GM18868 (cell line): Measurements from ENCODE around the gene RARB.

Experiments used
- ATAC-seq: cut with Tn5 transposase; IDR thresholded peaks from one replicate; pipeline ENCODE4 v1.9.1; 2021; ENCODE audit warnings: mild to moderate bottlenecking, moderate library complexity; ENCODE audit not compliant: unreplicated experiment

Gene RARB

DNA sequence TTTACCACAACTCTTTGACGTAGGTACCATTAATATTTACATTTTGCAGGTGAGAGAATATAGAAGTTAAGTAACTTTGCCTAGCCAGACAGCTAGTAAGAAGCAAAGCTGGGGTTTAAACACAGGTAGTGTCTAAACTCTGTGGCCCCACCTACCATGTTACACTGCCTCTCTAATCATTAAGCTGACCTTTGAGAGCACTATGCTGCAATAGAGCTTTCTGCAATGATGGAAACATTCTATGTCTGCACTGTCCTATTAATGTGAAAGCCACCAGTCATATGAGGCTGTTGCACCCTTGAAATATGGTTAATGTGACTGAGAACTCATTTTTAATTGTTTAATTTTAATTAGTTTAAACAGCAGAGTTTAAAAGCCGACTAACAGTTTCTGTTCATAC lies 6.3 kb upstream of the RARB start:
- no peak for ATAC-seq

GRCh38 chr3:25423780-25424588 lies 4.1 kb upstream of the RARB start:
- peak; percentile 45 for ATAC-seq

DNA sequence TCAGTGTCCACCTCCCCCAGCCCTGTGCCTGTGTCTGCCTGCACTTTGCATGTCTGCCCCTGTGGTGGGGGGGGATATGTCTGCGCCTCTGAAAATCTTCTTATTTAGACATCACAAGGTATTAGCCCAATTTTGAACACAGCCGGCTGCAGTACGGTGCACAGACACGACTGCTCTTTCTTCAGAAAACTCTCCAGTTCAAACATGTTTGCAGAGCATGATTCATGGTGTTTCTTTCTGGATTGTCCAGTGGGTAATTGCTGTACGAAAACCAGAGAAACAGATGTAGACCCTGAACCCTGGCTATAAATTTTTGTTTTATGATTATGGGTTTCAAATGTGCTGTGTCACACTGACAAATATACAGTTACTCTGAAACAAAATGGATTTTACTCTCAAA lies 3.4 kb upstream of the RARB start:
- no peak for ATAC-seq

DNA sequence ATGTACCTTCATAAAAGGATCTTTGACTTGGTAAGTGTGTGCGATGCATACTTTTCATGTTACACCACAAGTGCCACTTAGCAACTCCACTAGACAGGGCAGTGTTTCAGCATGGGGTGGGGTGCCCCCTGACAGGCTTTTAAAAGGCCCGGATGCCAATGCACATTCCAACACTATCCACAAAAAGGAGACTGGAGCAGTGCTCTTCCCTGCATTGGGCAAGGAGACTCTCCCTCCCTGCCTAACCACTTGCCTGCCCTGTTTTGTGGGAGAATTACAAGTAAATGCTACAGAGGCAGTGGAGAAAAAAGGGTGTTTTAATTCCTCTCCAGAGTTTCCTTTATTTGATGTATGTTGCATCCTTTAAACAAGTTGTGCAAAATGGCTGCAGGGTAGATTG lies 1.7 kb upstream of the RARB start:
- no peak for ATAC-seq

- no peak for ATAC-seq
Observed at GRCh38 chr3:25427155-25427554, 908 bp upstream of the RARB start.

GRCh38 chr3:25427563-25427941 lies 511 bp upstream of the RARB start:
- ATAC-seq, result no peak

GRCh38 chr3:25428789-25429335 lies 799 bp downstream of the RARB start:
- ATAC-seq, result no peak

GRCh38 chr3:25429361-25430286 lies 1.6 kb downstream of the RARB start:
- no peak for ATAC-seq

DNA sequence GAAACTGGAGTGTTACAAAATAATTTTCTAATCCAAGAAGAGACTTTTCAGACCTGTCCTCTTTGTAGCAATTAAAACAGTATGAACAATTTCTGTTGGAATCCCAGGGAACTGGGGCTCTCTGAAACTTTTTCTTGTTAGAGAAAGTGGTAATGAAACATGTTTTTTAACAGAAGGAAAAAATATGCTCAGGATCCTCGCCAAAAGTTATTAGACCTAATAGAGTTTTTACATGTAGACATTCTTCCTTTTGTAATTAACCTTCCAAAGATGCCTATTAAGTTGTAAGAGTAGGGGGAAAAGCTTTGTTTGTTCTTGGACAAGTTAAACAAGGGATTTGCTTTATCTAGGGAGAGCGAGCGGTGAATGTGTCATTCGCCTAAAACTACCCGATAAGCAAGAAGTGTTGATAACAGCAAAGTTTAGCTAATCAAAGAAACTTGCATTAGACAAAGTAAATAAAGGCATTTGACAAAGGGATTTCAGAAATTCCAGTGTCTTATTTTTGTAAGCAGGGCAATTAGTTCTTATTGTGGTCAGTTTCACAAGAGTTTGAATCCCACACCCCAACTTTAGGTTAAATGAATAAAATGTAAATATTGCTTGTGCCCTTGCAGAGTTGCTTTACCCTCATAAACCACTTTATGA lies 2.3 kb downstream of the RARB start:
- ATAC-seq, result no peak

GRCh38 chr3:25430935-25431770 lies 3.1 kb downstream of the RARB start:
- no peak for ATAC-seq

DNA sequence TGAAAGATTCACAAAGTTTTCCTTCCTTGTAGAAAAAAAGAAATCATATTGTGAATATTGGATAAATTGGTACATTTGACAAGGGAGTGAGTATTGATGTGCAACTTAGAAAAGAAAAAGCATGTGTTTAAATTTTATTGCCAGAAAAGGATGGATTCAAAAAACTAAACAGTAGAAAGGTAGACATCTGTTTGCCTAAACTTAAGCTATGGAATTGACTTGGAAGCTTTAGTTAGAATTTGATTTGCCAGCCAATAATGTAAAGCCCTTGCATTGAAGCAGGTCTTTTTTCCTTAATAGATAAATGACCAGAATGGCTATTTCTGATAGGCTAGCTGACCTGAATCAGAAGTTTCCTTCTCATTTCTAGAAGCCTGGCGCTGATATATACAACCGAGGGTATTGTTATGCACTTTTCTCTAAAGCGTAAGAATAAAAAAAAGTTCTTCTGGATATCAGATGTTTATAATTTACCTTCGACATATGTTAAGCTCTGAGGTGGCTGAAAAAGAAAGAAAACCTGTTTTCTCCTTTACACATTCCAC lies 4.2 kb downstream of the RARB start:
- no peak for ATAC-seq

DNA sequence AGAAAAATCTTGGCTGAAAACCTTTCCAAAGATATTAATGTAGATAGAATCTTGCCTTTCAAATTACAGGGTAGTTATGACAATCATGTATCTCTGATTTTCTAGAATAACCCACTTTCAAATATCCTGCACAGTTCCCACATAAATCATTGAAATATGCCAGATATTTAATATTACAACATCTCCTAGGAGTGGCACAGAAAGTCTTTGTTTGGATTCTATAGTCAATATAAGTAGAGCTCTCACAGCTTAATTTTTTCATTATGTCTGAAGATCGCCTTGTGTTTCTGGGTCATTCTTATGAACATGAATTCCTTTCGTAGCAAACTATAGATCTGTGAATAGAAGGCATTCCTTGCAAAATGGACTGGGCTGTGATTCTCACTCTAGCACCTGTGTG lies 5.0 kb downstream of the RARB start:
- ATAC-seq, result no peak

- no peak for ATAC-seq
Observed at GRCh38 chr3:25433868-25434267, 5.8 kb downstream of the RARB start.

DNA sequence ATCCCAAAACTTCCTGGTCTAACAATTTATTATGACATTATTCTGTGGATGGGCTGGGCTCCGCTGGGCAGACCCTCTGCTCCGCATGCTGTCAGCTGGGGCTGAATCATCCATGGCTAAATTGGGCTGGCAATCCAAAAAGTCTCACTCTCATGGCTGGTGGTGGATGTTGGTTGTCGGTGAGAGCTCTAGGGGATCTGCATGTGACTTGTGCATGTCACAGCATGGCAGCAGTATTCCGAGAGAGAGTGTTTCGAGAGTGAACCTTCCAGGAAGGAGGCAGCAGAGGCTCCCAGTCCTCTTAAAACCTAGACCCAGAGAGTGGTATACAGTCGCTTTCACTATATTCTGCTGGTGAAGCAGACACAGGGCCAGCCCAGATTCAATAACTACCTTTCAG lies 9.9 kb downstream of the RARB start:
- ATAC-seq, result no peak

DNA sequence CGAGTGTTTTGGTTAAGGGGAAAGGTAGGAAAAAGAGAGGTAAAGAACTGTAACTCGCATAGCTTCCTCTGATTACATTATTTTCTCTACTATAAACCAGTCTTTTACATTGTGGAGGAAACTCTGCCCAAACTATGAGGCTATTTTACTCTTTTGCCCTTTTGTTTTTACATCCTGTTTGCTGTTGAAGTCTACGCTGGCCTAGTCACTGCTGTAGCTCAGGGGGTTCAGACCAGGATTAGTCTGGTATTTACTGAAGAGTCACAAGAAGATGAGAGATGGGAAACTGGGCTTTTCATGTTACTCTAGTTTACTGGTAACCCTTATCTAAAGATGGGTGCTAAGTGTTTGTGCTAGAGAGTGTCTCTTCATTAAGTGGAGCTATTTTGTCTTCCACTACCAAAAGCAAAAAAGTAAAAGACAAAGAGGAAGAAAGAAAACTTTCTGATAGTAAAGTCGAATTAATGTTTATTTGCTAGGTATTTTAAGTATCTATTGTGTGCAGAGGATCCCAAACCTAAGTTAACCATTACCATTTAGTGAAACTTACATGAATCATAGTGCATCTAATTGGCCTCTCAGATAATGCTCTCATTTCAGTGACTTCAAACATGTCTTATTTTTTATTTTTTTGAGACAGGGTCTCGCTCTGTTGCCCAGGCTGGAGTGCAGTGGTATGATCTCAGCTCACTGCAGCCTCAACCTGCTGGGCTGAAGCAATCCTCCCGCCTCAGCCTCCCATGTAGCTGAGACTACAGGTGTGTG lies 10.9 kb downstream of the RARB start:
- ATAC-seq, result no peak

- no peak for ATAC-seq
Observed at GRCh38 chr3:25441234-25441856, 13.3 kb downstream of the RARB start.

DNA sequence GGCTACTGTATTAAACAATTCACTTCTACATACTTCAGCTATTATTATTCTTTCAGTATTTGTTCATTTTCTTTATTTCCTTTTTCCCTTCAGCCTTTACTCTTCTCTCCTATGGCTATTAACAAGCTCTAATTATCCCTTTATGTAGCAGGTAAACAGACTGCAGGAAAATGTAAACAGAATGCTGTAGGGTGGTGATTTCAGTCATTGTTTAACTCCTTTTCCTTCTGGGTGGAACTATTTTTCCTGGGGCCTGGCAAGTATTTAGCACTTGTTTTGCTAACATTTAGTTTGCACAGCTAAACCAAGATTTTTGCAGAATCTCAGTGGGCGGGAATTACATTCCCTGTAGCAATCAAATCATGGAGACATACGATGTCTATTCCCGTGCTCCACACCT lies 14.4 kb downstream of the RARB start:
- no peak for ATAC-seq

DNA sequence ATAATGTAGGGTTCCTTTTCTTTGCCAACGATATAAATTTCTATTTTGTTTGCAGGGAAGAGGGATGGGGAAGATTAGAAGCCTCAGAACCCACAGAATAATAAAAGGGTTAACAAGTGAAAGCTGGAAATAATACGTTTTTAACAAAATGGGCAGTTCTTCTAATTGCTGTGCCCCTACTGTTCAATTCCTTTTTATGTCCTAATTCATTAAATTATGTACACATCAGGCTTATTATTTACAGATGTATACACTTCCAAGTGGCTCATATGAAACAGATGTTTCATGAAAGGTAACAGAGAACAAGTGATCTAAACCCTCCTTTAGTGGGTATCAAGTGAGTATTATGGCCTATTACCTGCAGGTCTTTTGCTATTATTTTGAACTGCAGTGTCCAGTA lies 16.2 kb downstream of the RARB start:
- ATAC-seq, result no peak

GRCh38 chr3:25445731-25446130 lies 17.7 kb downstream of the RARB start:
- no peak for ATAC-seq
